ENCODE data around the gene HOXB3. TPM values are rescaled to one million over a fixed set of nuclear protein-coding genes. Genes with fewer than 3 reads are reported as not detected.

HOXB3 gene
- total RNA-seq, 1 donor from 2014 or later: 0.57 TPM

DNA sequence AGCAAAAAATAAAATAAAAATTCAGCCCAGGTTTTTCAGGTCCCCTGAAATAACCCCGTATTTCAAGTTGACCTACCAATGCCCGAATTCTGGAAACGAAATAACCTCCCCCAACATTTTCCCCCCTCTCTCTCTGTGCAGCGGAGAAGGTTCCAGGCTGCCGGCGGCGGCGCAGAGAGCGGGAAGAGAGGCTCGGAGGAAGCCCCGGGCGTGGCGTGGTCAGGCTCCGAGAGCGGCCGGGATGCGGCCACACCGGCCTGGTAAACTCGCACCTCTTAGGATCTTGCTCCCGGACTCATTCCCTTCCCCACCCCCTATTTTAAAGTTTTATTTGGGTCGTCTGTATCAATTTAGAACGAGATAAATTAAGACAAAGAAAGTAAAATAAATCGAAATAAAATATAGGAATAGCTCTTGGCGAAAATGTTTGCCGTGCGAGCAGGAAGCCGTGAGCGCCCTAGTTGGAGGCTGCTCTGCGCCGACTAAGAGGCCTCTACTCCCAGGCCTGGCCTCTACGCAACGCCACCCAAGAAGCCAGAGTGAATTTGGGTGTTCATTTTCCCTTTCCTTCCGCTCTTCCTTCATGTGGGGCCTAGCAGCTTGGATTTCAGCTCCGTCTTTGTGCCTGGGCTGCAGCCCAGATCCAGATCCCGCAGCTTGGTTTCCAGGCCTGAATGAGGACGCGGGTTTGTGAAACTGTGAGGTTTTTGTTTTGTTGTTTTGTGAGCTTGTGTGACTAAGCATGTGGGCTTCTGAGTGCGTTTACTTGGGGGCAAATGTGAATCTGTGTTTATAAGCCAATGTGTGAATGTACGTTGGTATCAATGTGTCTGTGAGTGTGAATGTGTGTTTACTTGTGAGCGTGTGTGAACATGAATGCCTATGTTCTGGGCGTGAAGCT, 16.2 kb upstream of the HOXB3 start:
- Mint-ChIP-seq H3K4me3 (ENCODE audit: unreplicated experiment) (no peak overlapping the region), H3K27ac (ENCODE audit: unreplicated experiment) (no peak overlapping the region), H3K27me3 (ENCODE audit: low read depth) (peaks cover 83% of the 10 kb centered on the region), H3K36me3 (ENCODE audit: low read depth) (peaks cover 8% of the 10 kb centered on the region), H3K9me3 (ENCODE audit: low read depth) (peaks cover 2% of the 10 kb centered on the region), H3K4me1 (ENCODE audit: low read depth) (no peaks in the 10 kb centered on the region)
- no peak for DNase-seq (ENCODE audit: low spot score)
- TF ChIP-seq, protein P1, sequence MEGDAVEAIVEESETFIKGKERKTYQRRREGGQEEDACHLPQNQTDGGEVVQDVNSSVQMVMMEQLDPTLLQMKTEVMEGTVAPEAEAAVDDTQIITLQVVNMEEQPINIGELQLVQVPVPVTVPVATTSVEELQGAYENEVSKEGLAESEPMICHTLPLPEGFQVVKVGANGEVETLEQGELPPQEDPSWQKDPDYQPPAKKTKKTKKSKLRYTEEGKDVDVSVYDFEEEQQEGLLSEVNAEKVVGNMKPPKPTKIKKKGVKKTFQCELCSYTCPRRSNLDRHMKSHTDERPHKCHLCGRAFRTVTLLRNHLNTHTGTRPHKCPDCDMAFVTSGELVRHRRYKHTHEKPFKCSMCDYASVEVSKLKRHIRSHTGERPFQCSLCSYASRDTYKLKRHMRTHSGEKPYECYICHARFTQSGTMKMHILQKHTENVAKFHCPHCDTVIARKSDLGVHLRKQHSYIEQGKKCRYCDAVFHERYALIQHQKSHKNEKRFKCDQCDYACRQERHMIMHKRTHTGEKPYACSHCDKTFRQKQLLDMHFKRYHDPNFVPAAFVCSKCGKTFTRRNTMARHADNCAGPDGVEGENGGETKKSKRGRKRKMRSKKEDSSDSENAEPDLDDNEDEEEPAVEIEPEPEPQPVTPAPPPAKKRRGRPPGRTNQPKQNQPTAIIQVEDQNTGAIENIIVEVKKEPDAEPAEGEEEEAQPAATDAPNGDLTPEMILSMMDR (IDR thresholded peaks at IDR 0.05): no peak

DNA sequence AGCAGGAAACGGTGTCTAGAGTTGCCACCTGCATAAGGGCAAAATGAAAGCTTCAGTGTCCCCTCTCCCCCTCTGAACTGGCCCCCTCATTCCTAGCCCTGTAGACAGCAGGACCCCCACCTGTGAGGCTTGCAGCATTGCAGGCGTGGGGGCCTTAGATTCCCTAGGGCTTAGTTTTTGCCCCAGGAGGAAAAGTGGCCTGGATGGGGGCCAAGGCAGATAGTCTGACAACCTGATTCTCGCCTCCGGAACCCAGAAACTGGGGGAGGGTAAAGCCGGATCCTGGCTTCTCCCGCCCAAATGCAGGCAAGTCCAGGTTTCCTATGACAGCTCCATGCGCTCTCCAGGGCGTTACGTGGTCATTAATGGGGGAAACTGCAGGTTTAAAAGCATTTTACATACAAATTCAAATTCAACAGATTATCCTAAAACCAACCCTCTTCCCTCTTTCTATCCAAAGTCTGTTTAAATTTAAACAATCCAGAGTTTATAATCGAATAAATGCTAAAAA, 15.4 kb upstream of the HOXB3 start:
- Mint-ChIP-seq H3K9me3 (ENCODE audit: low read depth) (peaks cover 2% of the 10 kb centered on the region), H3K4me3 (ENCODE audit: unreplicated experiment) (no peak overlapping the region), H3K36me3 (ENCODE audit: low read depth) (peaks cover 7% of the 10 kb centered on the region), H3K4me1 (ENCODE audit: low read depth) (no peaks in the 10 kb centered on the region), H3K27ac (ENCODE audit: unreplicated experiment) (no peak overlapping the region), H3K27me3 (ENCODE audit: low read depth) (peaks cover 84% of the 10 kb centered on the region)
- TF ChIP-seq, protein P1 (IDR thresholded peaks at IDR 0.05): no peak
- no peak for DNase-seq (ENCODE audit: low spot score)

DNA sequence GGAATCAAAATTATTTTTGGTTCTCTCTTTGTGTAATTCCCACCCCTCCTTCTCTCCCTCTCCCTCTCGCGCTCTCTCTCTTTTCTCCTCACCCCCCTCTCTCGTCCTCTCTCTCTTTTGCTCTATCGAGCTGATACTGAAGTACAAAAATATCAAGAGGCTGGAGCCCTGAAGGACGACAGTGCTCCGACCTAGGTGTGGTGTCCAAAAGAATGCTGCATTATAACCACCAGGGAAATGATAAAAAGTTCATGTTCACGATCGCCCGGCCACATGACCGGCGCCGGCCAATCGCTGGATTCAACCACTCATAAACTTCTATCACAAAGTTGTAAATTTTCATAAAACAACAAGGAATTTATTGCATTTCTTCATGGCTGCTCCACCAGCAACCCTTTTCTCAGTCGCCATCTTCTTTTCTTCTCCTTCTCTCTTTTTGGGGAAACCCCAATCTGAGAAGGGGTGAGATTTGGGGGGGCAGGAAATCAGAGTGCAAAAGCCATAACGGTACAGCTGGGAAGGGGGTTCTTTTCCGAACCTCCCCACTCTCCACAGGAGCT, 14.8 kb upstream of the HOXB3 start, which contains the start of gene HOXB6:
HOXB6 (minus strand) TSS at position 217 of the 560 bp plus-strand sequence. CDS start 6,836 bp downstream, outside the sequence.
- Mint-ChIP-seq H3K27ac (ENCODE audit: unreplicated experiment) (no peak within 1 kb of the TSS), H3K9me3 (ENCODE audit: low read depth) (peaks cover 2% of the 10 kb centered on the region), H3K4me1 (ENCODE audit: low read depth) (no peaks in the 10 kb centered on the region), H3K27me3 (ENCODE audit: low read depth) (peaks cover 89% of the 10 kb centered on the region), H3K36me3 (ENCODE audit: low read depth) (peaks cover 7% of the 10 kb centered on the region), H3K4me3 (ENCODE audit: unreplicated experiment) (no peak within 1 kb of the TSS)
- TF ChIP-seq, protein P1 (IDR thresholded peaks at IDR 0.05): no peak
- no peak for DNase-seq (ENCODE audit: low spot score)

DNA sequence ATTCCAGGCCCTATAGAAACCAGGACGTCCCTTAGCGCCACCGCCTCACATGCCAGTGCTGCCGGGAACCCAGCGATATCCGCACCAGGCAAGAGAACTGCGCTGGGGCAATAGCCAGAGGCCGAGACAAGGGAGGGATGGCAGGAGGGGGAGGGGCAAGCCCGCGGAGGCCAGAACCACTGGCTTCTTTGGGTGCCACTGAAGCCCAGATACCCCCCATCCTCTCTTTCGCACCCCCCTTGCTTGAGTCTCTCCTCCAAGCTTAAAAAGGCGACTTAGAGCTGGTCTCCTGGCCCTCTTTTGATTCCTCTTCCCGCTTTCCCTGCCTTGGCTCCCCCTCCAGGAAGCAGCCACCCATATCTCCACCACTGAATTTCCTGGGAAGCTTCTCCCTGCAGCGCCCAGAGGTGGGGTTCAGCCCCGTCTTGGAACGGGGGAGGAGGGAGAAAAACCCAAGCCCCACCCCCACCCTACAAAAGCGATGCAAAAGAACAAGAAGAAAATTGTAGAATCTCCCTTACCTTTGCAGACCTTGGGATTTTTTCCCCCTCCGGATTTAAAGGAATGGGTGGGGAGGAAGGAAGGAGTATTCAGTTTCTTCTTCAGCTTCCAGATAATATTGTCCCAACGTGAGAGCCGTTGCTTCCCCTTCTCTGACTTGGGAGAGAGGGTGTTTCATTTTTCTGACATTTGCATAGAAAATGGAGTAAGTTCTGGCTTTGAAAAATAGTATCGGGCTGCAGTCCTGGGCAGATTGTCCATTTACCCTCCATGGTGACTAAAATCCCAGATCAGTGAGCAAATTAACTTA, 14.1 kb upstream of the HOXB3 start:
- DNase-seq (ENCODE audit: low spot score): no peak
- no peak overlapping the region for H3K4me3 Mint-ChIP-seq (ENCODE audit: unreplicated experiment)
- no peak overlapping the region for H3K27ac Mint-ChIP-seq (ENCODE audit: unreplicated experiment)
- H3K4me1 Mint-ChIP-seq (ENCODE audit: low read depth): no peaks in the 10 kb centered on the region
- TF ChIP-seq, protein P1 (IDR thresholded peaks at IDR 0.05): no peak
- H3K9me3 Mint-ChIP-seq (ENCODE audit: low read depth): peaks cover 2% of the 10 kb centered on the region
- peaks cover 7% of the 10 kb centered on the region for H3K36me3 Mint-ChIP-seq (ENCODE audit: low read depth)
- peaks cover 89% of the 10 kb centered on the region for H3K27me3 Mint-ChIP-seq (ENCODE audit: low read depth)
